HG02759 (cell line): ENCODE measurements around the gene RAD51B.

Experiments
- ATAC-seq: cut with Tn5 transposase; IDR thresholded peaks from one replicate; pipeline ENCODE4 v1.9.1; 2021; ENCODE audit warnings: mild to moderate bottlenecking, moderate library complexity; ENCODE audit not compliant: unreplicated experiment

The RAD51B gene

GRCh38 chr14:67833403-67833802 lies 13.8 kb downstream of the RAD51B start:
- ATAC-seq, result no peak

- ATAC-seq, result no peak
These were observed 16.0 kb downstream of the RAD51B start for GRCh38 chr14:67835596-67835995.

- no peak for ATAC-seq
These were observed 17.5 kb downstream of the RAD51B start for GRCh38 chr14:67837011-67837624.

- no peak for ATAC-seq
These were observed 26.5 kb downstream of the RAD51B start for GRCh38 chr14:67846029-67846610.

- ATAC-seq, result no peak
These were observed 30.7 kb downstream of the RAD51B start for GRCh38 chr14:67850066-67850830.

GRCh38 chr14:67851785-67852410 lies 32.3 kb downstream of the RAD51B start:
- no peak for ATAC-seq

GRCh38 chr14:67852926-67853604 lies 33.5 kb downstream of the RAD51B start:
- ATAC-seq, result no peak

- ATAC-seq, result no peak
These were observed 34.1 kb downstream of the RAD51B start for GRCh38 chr14:67853715-67854114.

- ATAC-seq, result no peak
These were observed 37.2 kb downstream of the RAD51B start for GRCh38 chr14:67856827-67857226.

GRCh38 chr14:67857778-67858350 lies 38.3 kb downstream of the RAD51B start:
- no peak for ATAC-seq

- ATAC-seq, result no peak
These were observed 39.7 kb downstream of the RAD51B start for GRCh38 chr14:67859169-67859749.

- no peak for ATAC-seq
These were observed 43.6 kb downstream of the RAD51B start for GRCh38 chr14:67863223-67863622.

GRCh38 chr14:67875175-67876006 lies 55.8 kb downstream of the RAD51B start:
- ATAC-seq, result no peak

GRCh38 chr14:67879026-67879425 lies 59.4 kb downstream of the RAD51B start:
- ATAC-seq, result no peak

GRCh38 chr14:67881225-67881624 lies 61.6 kb downstream of the RAD51B start:
- peak; percentile 96 for ATAC-seq

- ATAC-seq, result no peak
These were observed 63.5 kb downstream of the RAD51B start for GRCh38 chr14:67882986-67883555.

GRCh38 chr14:67883717-67884116 lies 64.1 kb downstream of the RAD51B start:
- no peak for ATAC-seq

- ATAC-seq, result no peak
These were observed 66.6 kb downstream of the RAD51B start for GRCh38 chr14:67886191-67886590.

GRCh38 chr14:67887478-67887877 lies 67.9 kb downstream of the RAD51B start:
- ATAC-seq, result no peak
